IPS-11a (cell line): ENCODE measurements around the gene PEX11G.

ENCODE experiments used
- H3K4me3 ChIP-seq: one replicate; pipeline ENCODE4 v1.5.1; 2013; ENCODE audit warnings: low read depth, low read length, control low read depth

PEX11G gene

DNA sequence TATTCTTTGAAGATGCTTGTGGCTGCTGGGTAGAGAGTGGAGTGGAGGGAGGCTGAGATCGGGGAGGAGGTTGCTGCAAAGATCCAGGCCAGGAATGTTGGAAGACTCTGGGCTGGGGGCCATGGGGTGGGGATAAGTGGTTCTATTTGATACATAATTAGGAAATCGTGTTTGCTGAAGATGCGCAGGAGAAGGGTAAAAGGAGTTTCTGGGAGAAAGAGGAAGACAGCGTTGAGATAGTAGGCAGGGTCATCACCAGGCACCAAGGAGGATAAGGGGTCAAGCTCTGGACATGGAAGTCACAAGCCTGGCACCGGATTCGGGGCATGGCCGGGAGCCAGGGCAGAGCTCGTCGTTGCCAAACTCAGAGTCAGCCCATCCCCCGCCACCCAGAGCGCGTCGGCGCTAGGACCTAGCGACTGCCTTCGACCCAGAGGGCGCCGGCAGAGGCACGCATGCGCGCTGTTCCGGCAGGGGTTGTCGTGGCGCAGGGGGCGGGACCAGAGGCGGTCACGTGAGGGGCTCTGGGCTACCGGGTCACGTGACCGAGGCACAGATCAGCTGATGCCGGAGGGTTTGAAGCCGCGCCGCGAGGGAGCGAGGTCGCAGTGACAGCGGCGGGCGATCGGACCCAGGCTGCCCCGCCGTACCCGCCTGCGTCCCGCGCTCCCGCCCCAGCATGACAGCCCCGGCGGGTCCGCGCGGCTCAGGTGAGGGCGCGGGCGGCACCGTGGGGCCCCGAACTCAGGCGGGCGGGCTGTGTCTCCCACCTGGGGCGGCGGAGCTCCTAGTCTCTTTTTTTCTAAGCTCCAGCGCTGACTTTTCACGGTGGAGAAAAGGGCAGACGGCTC, 33.5 kb upstream of the PEX11G start, which contains the start of gene MCOLN1:
Gene MCOLN1, plus strand, starts transcription at position 553 of the 851 bp plus-strand sequence. Its CDS starts 127 bp downstream, at position 680.
- H3K4me3 ChIP-seq: peak within 1 kb of the TSS; percentile 56

DNA sequence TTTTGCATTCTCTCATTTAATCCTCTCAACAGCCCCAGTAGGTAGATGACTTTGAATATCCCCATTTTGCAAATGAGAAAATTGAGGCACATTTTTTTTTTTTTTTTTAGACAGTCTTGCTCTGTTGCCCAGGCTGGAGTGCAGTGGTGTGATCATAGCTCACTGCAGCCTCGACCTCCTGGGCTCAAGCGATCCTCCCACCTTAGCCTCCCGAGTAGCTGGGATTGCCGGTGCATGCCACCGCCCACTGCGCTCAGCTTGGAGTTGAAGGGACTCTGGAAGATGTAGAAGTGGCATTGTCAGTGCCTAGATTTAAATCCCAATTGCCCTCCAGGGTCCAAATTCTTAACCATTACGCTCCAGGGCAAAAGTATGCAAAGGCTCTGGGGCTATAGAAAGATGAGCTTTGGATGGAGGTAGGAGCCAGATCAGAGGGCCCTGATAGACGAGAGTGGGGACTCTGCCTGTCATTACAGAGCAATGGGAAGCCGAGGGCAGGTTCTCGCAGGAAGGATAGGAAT, 32.8 kb upstream of the PEX11G start:
- H3K4me3 ChIP-seq: no peak overlapping the region

DNA sequence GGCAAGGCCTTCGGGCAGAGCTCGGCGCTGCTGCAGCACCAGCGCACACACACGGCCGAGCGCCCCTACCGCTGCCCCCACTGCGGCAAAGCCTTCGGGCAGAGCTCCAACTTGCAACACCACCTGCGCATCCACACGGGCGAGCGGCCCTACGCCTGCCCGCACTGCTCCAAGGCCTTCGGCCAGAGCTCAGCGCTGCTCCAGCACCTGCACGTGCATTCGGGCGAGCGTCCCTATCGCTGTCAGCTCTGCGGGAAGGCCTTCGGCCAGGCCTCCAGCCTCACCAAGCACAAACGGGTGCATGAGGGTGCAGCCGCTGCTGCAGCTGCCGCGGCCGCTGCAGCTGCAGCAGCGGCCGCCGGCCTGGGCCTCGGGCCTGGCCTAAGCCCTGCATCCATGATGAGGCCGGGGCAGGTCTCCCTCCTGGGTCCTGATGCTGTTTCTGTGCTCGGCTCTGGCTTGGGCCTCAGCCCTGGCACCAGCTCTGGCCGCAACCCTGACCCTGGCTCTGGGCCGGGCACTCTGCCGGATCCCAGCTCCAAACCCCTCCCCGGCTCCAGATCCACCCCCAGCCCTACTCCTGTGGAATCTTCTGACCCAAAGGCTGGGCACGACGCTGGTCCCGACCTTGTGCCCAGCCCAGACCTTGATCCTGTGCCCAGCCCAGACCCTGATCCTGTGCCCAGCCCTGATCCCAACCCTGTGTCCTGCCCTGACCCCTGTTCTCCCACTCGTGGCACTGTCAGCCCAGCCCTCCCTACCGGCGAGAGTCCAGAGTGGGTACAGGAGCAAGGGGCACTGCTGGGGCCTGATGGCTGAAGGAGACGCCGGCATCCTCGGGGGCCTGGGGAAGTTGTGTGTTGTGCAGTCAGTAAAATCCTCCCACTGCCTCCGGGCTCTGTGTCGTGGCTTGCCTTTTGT, 31.6 kb upstream of the PEX11G start:
- no peak overlapping the region for H3K4me3 ChIP-seq

DNA sequence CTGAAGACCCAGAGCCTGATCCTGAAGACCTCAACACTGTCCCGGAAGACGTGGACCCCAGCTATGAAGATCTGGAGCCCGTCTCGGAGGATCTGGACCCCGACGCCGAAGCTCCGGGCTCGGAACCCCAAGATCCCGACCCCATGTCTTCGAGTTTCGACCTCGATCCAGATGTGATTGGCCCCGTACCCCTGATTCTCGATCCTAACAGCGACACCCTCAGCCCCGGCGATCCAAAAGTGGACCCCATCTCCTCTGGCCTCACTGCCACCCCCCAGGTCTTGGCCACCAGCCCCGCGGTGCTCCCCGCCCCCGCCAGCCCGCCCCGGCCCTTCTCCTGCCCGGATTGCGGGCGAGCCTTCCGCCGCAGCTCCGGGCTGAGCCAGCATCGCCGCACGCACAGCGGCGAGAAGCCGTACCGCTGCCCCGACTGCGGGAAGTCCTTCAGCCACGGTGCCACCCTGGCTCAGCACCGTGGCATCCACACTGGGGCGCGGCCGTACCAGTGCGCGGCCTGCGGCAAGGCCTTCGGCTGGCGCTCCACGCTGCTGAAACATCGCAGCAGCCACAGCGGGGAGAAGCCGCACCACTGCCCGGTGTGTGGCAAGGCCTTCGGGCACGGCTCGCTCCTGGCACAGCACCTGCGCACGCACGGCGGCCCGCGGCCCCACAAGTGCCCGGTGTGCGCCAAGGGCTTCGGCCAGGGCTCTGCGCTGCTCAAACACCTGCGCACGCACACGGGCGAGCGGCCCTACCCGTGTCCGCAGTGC, 30.7 kb upstream of the PEX11G start:
- H3K4me3 ChIP-seq: no peak overlapping the region

DNA sequence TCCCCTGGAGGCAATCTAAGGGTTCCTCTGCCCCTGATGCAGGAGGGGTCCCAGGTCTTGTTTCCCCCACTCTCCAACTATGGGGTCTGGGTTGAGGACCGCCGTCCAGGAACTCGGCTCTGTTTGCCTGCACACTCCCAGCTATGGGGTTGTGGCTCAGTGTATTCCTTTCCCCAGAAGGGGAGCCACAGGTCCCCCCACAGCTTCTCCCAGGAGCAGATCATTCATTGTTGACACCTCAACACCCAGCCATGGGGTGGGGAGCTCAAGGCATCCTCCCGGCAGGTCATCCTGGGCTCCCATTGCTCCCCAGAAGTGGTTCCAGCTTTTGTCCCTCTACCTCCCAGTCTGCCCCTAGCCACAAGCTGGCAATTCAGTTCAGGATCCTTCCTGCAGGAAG, 28.0 kb upstream of the PEX11G start:
- peak overlapping the region; percentile 67 for H3K4me3 ChIP-seq

DNA sequence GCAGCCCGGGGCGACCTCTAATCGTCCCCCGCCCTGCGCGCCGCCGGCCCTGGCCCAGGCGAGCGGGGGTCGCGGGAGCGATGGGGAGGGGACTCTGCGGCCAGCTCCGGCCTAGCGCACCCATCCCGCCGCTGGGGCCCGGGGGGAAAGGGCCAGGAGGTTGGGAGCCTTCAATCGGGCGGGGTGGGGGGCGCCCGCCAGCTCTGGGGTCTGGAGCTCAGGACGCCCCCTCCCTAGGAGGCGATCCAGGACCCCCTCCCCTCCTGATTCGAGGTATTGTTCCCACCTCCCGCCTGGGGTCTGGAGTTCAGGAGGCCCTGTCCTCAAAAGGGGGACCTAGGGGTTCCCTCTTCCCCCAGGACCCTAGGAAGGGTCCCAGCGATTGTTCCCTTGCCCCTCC, 27.5 kb upstream of the PEX11G start:
- H3K4me3 ChIP-seq: peak overlapping the region; percentile 67

DNA sequence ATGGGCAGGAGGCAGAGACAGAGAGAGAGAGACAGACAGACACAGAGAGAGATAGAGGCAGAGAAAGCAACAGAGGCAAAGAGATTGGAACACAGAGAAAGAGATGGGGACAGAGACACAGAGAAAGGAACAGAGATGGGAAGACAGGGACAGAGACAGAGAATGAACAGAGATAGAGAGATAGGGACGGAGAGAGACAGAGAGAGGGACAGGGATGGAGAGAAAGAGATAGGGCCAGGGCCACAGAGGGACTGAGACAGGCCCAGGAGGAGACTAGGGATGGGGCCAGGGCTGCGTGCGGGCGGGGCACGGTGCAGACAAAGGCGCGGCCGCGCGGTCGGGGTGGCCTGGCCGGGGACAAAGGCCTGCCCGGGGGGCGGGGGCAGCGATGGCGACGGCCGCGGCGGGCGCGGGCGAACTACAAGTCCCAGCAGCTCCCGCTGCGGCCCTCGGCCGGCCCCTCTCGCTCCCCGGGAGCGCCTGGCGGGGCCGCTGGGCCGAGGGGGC, 26.9 kb upstream of the PEX11G start, which contains the start of gene ZNF358:
Gene ZNF358, plus strand, starts transcription at position 459 of the 507 bp plus-strand sequence. CDS start 3,140 bp downstream, outside the sequence.
- H3K4me3 ChIP-seq: peak within 1 kb of the TSS; percentile 67

DNA sequence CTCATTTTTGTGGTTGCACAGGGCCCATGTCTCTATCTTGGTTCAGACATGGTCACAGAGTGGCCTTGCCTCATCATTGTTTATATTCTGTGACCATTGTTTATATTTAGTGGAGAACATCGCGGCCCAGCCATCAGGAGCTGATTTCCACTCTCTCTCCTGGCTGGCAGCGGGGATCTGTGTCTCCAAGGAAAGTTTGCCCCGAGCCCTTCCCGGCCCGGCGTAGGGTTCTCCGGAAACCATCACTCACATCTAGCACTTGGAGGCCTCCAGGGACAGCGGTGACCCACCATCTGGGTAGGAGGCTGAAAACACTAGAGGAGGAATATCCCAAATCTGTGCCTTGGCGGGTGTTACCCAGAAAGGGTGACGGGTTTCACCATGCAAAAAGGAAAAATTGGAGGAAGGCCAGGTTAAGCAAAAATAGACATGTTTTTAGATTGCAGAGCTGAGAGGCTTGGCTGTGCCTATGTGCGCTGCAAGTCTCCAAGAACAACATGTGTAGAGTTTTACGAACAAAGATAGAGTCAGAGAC, 26.3 kb upstream of the PEX11G start:
- H3K4me3 ChIP-seq: no peak overlapping the region

DNA sequence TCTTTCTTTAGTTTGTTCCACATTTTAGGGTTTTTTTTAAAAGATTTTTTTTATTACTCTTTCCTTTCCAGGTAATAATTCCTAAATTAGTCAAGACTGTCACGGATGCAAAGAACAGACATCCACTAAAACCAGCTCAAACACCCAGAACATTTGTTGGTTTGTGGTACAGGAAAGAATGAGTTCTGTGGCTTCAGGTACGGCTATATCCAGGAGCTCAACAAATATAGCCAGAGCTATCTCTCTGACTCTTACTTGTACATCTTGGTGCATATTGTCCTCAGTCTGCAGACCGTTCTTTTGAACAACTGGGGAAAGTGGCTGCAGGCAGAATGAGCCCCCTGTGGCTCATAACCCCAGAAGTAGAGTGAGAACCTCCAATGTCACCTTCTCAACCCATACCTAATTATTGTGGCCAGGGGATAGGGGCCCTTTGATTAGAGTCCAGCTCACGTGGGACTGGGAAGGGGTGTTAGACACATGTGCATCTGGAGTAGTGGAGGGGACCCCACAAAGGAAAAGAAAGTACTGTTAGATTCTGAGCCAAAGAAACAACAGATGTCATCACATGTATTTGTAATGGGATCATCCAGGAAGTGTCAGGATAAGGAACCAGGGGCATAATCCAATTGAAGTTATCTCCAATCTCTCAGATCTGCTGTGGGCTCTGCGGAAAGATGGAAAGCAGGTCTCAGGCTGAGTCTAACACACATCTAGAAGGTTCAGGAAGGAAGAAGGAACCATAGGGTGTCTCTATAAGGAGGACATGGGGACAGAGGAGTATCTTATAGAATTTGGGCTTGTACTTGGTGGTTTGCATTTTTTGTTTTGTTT, 25.2 kb upstream of the PEX11G start:
- H3K4me3 ChIP-seq: no peak overlapping the region

DNA sequence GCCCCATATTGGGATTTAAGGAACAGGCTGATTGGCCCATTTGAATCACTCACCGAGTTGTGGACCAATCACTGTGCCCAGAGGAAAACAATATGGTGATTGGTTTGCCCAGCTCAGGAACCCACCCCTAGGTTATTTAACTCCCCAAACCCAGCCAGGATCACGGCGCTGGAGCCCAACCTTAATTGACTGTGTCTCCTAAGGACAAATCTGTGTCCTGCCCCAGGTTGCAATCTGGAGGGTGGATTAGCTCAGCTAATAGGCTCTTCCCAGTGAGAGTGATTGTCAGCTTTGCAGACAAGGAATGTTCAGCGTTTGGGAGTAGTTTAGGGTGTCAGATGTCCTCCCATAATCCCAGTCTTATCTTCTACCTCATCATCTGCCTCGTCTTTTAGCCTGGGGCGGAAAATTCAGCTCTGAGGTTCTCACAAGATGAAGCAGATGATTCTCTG, 23.6 kb upstream of the PEX11G start:
- no peak overlapping the region for H3K4me3 ChIP-seq

DNA sequence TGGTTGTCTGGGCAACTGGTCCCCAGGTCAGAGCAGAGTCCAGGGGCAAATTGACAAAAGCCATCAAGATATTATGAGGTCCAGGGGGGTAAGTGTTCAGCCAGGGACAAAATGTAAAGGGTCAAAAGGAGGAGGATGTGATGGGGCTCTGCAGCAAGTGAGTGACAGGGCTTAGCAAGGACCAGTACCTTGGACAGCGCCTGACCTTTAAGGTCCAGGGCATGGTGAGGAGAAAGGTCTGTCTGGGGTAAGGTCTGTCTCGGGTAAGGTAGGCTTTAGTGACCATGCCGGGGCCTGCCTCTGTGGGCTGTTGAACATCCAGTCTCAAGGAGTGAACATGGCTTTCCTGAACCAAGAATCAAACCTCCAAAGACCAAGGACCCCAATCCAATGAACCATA, 20.8 kb upstream of the PEX11G start:
- no peak overlapping the region for H3K4me3 ChIP-seq

DNA sequence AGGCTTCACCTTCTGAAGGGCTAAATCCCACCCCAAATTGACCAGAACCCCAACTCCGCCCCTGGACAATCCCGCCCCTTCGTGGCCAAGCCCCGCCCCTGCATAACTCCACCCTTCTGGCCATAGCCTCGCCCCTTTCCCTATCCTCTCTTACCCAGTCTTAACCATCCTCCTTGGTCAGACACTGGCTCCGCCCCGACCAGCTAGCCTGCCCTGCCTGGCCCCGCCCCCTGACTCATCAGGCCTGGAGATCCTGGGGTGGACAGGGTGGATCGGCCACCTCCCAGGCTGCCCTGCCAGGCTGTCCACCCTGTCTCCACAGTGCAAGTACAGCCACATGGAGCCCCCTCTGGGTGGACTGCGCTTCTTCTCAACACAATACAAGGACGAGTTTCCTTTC, 19.0 kb upstream of the PEX11G start:
- no peak overlapping the region for H3K4me3 ChIP-seq

DNA sequence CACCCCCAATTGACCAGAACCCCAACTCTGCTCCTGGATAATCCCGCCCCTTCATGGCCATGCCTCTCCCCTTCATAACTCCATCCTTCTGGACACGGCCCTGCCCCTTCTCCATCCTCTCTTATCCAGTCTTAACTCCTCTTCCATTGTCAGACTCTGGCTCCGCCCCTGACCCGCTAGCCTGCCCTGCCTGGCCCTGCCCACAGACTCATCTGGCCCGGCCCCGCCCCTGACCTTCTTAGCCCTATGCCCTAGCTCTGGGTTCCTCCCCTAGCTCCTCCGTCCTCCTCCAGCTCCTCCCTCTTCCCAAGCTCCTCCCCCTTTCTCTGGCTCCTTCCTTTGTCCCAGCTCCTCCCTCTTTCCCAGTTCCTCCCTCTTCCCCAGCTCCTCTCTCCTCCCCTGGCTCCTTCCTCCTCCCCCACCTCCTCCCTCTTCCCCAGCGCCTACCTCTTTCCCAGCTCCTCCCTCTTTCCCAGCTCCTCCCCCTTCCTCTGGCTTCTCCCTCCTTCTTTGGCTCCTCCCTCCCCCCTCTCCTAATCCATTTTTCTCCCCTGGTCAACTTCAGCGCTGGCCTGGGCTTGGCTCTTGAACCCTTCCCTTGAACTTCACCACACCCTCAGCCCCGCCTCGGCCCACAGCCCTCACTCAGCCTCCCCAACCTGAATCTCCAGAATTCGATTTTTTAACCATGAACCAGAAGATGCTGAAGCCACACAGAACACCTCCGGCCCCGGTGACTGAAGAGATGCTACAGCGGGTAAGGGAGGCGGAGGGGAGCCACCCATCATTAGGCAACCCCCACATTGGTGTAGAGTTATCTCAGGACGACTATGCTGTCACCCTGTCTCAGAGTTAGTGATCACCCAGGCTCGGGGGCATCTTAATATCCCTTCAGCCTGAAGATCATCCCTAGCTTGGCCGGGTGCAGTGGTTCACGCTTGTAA, 17.8 kb upstream of the PEX11G start:
- no peak overlapping the region for H3K4me3 ChIP-seq

DNA sequence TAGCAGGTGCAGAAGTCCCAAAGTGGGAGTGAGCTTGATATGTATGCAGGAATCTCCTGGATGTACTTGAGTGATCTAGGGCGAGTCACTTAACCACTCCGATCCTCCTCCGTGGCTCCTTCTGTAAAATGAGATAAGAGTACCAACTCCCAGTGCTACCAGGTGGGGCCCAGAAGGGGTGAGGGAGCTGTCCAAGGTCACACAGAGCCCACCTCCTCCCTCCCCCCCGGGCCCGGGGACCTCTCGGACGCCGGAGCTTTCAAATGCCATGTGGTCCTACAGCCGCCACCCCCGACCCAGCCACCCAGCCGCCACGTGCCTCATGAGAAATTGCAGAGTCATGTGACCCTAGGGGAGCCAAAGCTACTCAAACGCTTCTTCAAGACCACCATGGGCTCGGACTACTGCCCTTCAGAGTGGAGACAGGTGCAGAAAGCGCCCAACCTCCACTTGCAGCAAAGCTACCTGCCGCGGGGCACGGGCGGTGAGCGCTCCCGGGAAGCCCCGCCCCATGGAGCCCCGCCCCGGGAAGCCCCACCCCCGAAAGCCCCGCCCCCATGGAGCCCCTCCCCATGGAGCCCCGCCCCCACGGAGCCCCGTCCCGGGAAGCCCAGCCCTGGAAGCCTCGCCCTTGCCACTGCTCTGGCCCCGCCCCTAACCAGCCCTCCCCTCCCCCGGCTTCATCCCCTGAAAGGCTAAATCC, 17.0 kb upstream of the PEX11G start:
- no peak overlapping the region for H3K4me3 ChIP-seq

DNA sequence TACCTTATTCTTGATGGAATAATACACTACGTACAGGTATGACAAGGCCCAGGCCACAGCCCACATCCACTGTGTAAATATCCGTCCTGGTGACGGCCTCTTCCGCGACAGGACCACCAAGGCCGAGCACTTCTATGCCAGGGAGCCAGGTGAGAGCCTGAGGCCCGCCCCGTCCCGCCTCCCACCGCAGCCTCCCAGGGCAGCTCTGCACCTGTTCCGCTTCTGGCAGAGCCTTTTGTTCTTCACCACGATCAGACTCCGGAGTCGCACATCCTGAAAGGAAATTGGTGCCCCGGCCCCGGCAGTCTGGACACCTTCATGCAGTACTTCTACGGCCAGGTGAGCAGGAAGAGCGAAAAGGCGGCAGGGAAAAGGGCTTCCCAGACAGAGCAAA, 16.4 kb upstream of the PEX11G start:
- no peak overlapping the region for H3K4me3 ChIP-seq

DNA sequence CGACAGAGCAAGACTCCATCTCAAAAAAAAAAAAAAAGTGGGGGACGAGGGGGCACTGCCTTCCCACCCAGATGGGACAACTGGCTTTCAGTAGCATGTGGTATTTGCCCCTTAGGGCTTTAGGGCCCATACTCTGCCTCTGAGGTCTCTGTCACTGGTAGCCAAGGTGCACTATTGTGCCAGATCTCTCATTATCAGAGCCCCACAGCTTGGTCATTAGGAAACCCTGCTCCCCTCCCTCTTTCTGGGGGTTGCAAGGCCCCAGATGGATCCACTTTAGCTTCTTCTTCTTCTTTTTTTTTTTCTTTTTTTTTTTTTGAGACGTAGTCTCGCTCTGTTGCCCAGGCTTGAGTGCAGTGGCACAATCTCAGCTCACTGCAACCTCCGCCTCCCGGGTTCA, 15.8 kb upstream of the PEX11G start:
- no peak overlapping the region for H3K4me3 ChIP-seq

DNA sequence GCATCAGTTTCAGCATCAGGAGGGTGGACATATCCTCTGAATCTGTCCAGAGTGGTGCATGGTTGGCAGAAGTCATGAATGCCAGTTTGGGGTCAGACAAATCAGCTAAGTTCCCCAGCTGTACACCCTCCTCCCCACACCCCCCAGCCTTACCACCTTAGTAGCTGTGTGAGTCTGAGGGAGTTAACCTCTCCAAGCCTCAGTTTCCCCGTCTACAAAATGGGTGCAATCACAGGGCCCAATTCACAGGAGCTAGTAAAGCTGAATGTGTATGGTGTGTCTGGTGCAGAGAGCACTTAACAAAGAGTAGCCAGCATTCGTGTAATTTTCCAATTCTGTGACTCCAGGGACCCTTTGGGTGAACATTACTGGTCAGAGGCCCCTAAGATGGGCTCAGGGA, 13.7 kb upstream of the PEX11G start:
- H3K4me3 ChIP-seq: no peak overlapping the region
